Gastrocnemius medialis (tissue), 4 donors: Measurements from ENCODE around the gene SDC1.

Experiments used
- CTCF ChIP-seq, 5 experiments: fragments of 450-650 bp in 3 of 5; fragments of 200-600 bp in 2 of 5; sonication (generic) in 2 of 5; IDR thresholded peaks in 4 of 5; conservative IDR thresholded peaks in 1 of 5; 1 replicate in 4 of 5; 2 replicates in 1 of 5; pipeline ENCODE4 v1.5.1; 2016 to 2019; ENCODE audit warnings: antibody characterized with exemption in 5 of 5, mild to moderate bottlenecking in 3 of 5, moderate library complexity in 3 of 5
- POLR2A ChIP-seq, 2 donors: fragments of 450-650 bp; IDR thresholded peaks; one replicate each; pipeline ENCODE4 v1.6.1; 2017; ENCODE audit warnings: antibody characterized with exemption in 2 of 2, mild to moderate bottlenecking in 2 of 2, moderate library complexity in 2 of 2

- TF ChIP-seq CTCF (IDR thresholded peaks at IDR 0.05 in 4 of 5, conservative IDR thresholded peaks at IDR 0.05 in 1 of 5): no peak
- TF ChIP-seq POLR2A (IDR thresholded peaks at IDR 0.05): no peak
Measured at GRCh38 chr2:20215183-20216040, 9.5 kb downstream of the SDC1 start.
